Measurements from ENCODE around the gene CSNK2A2. TPM values are rescaled to one million over a fixed set of nuclear protein-coding genes. Genes with fewer than 3 reads are reported as not detected.

The CSNK2A2 gene
- polyA plus RNA-seq, 2 of the 4 experiments (the other 2 are of a cell fraction), result 42.5 to 47.6 TPM

GRCh38 chr16:58187092-58187491, 10.8 kb downstream of the CSNK2A2 start (continued):
- TF ChIP-seq HMGXB4 (CRISPR knock-in tag; IDR thresholded peaks at IDR 0.05; ENCODE audit: borderline replicate concordance) (no peak), RNF2 (IDR thresholded peaks at IDR 0.05; ENCODE audit: borderline replicate concordance, low read depth) (no peak)

DNA sequence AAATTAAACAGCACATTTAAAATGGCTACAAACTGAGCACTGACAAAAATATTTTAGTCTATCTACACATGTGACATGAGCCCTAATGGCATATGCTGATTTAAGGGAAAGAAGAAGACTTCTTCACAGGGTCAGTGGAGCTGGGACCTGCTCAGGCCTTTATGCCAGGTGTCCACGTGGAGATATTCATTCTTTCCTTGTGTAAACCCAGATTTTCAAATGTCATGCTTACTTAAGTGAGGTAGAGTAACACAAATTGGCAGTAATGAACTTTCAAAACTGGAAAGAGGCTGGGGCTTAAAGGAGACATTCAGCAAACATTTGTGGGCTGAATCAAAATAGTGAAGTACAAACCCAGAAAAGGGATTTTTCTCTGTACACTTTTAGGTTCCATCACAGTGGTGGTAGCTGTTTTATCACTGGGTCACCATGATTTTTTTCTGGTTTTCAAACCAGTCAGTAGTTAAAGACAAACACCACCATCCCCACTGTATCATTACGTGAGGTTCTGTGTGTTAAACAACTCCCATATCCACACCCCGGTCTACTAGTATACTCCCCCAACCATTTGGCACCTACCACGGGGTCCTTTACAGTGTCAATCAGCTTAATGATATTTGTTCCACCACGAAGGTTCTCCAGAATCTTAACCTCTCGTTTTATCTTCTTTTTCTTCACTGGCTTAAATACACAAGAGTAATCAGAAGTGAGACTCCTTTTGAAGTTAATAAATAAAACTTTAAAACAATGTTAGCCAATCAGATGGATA, 11.5 kb downstream of the CSNK2A2 start:
- 80% methylated on average over 6 of the region's 6 CpGs for WGBS (ENCODE audit: missing lambda C conversion rate)
- FAIRE-seq (no peak), ATAC-seq (no peak), DNase-seq (ENCODE audit: low read depth in 1 of 2, low spot score in 1 of 2) (no peak)
- ChIA-PET CTCF (interaction anchor here (0.7 to 1.0 kb wide), 2 partner anchors 9 to 12 kb away, joined by 3 to 4 read pairs; no protein-coding TSS in a partner anchor), POLR2A (no interaction called here)
- Histone ChIP-seq H3K27ac (no peak overlapping the region), H3K4me1 (no peaks in the 10 kb centered on the region), H3K9me3 (no peaks in the 10 kb centered on the region), H3K4me3 (no peak overlapping the region), H3K4me2 (no peak overlapping the region)
- TF ChIP-seq RAD21 (conservative IDR thresholded peaks at IDR 0.05 in 1 of 2, IDR thresholded peaks at IDR 0.05 in 1 of 2) (no peak), MAZ (IDR thresholded peaks at IDR 0.05; ENCODE audit: borderline replicate concordance, low read depth, low read length) (no peak), ATOH8 (CRISPR knock-in tag; IDR thresholded peaks at IDR 0.05; ENCODE audit: low read depth) (no peak), BHLHE40 (IDR thresholded peaks at IDR 0.05; ENCODE audit: low read depth, low read length) (no peak), CTCF (IDR thresholded peaks at IDR 0.05) (no peak)
- TF ChIP-seq, protein P1, sequence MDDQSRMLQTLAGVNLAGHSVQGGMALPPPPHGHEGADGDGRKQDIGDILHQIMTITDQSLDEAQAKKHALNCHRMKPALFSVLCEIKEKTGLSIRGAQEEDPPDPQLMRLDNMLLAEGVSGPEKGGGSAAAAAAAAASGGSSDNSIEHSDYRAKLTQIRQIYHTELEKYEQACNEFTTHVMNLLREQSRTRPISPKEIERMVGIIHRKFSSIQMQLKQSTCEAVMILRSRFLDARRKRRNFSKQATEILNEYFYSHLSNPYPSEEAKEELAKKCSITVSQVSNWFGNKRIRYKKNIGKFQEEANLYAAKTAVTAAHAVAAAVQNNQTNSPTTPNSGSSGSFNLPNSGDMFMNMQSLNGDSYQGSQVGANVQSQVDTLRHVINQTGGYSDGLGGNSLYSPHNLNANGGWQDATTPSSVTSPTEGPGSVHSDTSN (IDR thresholded peaks at IDR 0.05), result no peak
- TF ChIP-seq, protein P2, sequence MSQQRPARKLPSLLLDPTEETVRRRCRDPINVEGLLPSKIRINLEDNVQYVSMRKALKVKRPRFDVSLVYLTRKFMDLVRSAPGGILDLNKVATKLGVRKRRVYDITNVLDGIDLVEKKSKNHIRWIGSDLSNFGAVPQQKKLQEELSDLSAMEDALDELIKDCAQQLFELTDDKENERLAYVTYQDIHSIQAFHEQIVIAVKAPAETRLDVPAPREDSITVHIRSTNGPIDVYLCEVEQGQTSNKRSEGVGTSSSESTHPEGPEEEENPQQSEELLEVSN (IDR thresholded peaks at IDR 0.05; ENCODE audit: borderline replicate concordance, low read depth), result no peak
- TF ChIP-seq, protein P3, sequence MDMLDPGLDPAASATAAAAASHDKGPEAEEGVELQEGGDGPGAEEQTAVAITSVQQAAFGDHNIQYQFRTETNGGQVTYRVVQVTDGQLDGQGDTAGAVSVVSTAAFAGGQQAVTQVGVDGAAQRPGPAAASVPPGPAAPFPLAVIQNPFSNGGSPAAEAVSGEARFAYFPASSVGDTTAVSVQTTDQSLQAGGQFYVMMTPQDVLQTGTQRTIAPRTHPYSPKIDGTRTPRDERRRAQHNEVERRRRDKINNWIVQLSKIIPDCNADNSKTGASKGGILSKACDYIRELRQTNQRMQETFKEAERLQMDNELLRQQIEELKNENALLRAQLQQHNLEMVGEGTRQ (IDR thresholded peaks at IDR 0.05), result no peak

DNA sequence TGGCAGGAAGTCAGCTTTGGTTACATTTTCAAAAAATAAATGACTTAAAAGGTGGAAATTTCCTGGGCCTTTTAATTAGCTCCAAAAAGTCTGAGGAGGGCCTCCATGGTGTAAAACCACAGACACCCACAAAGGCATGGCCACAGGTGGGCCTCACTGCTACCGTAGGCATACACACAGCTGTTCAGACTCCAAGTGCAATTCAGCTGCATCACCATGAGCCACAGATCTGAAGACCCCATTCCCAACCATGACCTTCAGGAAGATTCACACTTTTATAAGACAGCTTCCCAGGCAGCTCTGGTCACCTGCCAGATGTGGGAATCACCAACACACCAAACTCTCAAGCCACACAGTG, 20.6 kb downstream of the CSNK2A2 start:
- no peak overlapping the region for H3K4me3 ChIP-seq
- ChIA-PET CTCF (no interaction called here), POLR2A (no interaction called here)
- whole genome bisulfite sequencing (ENCODE audit: missing lambda C conversion rate), result 90% methylated on average over 1 of the region's 1 CpG
- H3K4me2 ChIP-seq, result no peak overlapping the region
- no peaks in the 10 kb centered on the region for H3K9me3 ChIP-seq
- no peak for FAIRE-seq
- H3K4me1 ChIP-seq, result no peaks in the 10 kb centered on the region; the same call in 2 of the 3 replicates
- H3K27ac ChIP-seq, result no peak overlapping the region
- DNase-seq (ENCODE audit: low read depth in 1 of 2, low spot score in 1 of 2), result no peak
- no peak for ATAC-seq
- TF ChIP-seq POLR2A (IDR thresholded peaks at IDR 0.05; ENCODE audit: low read length) (no peak), ESRRA (IDR thresholded peaks at IDR 0.05; ENCODE audit: borderline replicate concordance, low read length) (no peak), HMGXB4 (CRISPR knock-in tag; IDR thresholded peaks at IDR 0.05; ENCODE audit: borderline replicate concordance) (no peak), NFE2L2 (conservative IDR thresholded peaks at IDR 0.05; ENCODE audit: low read length) (no peak), RCOR1 (IDR thresholded peaks at IDR 0.05; ENCODE audit: low read depth, low read length) (no peak), CHD4 (IDR thresholded peaks at IDR 0.05; ENCODE audit: borderline replicate concordance) (no peak), JUN (IDR thresholded peaks at IDR 0.05) (no peak), MAFK (IDR thresholded peaks at IDR 0.05; ENCODE audit: partially characterized antibody) (no peak), CBX8 (IDR thresholded peaks at IDR 0.05) (no peak), KDM5A (IDR thresholded peaks at IDR 0.05) (no peak), KDM1A (IDR thresholded peaks at IDR 0.05; ENCODE audit: low read depth) (no peak), HOXB5 (CRISPR knock-in tag; IDR thresholded peaks at IDR 0.05) (no peak), EHMT2 (IDR thresholded peaks at IDR 0.05; ENCODE audit: low read depth) (no peak)
- TF ChIP-seq, protein P4, sequence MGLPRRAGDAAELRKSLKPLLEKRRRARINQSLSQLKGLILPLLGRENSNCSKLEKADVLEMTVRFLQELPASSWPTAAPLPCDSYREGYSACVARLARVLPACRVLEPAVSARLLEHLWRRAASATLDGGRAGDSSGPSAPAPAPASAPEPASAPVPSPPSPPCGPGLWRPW (IDR thresholded peaks at IDR 0.05), result no peak
- TF ChIP-seq, protein P3 (IDR thresholded peaks at IDR 0.05), result no peak

Data from A549 (cell line).